DOHH2 (cell line): ENCODE measurements around the gene CTSH.
A peak's percentile ranks its signal among the peaks of the same experiment; 100 is the strongest.

ENCODE experiments used
- CTCF ChIP-seq: fragments of 200-600 bp; sonication (generic); IDR thresholded peaks from one replicate; pipeline ENCODE4 v1.5.1; 2014; ENCODE audit warnings: antibody characterized with exemption, mild to moderate bottlenecking, low read depth, low read length; ENCODE audit not compliant: poor library complexity, severe bottlenecking
- EZH2phosphoT487 ChIP-seq: fragments of 200-600 bp; sonication (generic); IDR thresholded peaks from 2 replicates; pipeline ENCODE4 v1.6.1; 2017; ENCODE audit warnings: borderline replicate concordance, mild to moderate bottlenecking, antibody characterized with exemption, low read length, moderate library complexity, mixed read lengths

GRCh38 chr15:78873793-78874765 lies 70.8 kb downstream of the CTSH start:
- TF ChIP-seq EZH2phosphoT487 (no peak), CTCF (peak; percentile 20)
